DND-41 (cell line): ENCODE data around the gene ZNF22.

Source experiments
- CTCF ChIP-seq: IDR thresholded peaks from 2 replicates; pipeline ENCODE4 v1.5.1; 2012; ENCODE audit warnings: borderline replicate concordance, low read length, moderate library complexity, mild to moderate bottlenecking; ENCODE audit not compliant: poor library complexity, severe bottlenecking; ENCODE audit errors: extremely low read depth
- EZH2 ChIP-seq: IDR thresholded peaks from 3 replicates; pipeline ENCODE4 v1.6.1; 2012; ENCODE audit warnings: borderline replicate concordance, low read depth, mild to moderate bottlenecking, moderate library complexity, low read length, inconsistent platforms; ENCODE audit not compliant: severe bottlenecking

DNA sequence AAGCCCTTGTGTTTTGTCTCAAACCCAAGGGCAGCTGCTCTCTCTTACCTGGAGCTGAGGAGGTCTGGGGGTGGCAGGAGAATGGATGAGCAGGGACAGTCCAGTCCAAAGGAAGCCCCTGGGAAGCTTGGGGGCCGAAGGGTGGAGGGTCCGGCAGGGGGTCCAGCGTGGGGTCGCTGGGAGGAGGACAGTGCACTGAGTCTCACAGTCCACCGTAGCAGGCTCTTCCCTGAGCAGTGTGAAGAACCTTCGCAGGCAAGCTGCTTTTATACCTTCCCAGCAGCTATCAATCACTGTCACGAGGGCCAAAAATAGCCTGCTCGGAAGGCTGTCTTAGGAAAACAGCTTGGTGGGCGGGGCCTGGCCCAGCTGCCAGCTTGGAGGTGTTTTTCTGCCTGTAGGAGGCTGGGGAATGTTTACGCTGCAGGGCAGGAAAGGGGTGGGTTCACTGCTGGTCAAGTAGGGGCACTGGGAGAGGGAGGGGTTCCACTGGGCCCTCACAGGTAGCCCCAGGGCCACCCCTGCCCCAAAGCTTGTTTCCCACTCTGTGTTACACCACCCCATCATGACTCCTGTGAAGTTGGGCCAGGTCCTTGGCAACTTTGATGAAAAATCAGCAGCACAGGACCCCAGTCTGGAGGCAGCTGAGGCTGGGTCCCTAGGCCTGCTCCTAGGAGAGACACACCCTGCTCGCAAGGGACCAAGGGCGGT lies 22.0 kb upstream of the ZNF22 start, which contains the start of gene DEPP1:
- no peak for TF ChIP-seq CTCF
- TF ChIP-seq EZH2, result no peak
